GM12864 (cell line): Measurements from ENCODE around the gene HIGD1B.

Source experiments
- DNase-seq: peaks from one replicate; pipeline ENCODE4 v3.0.0-alpha.2; 2011; ENCODE audit warnings: low read depth
- H3K4me3 ChIP-seq: 2 replicates; pipeline ENCODE4 v1.5.1; 2011; ENCODE audit warnings: mild to moderate bottlenecking, low read depth, low read length, control low read depth
- CTCF ChIP-seq: IDR thresholded peaks from 2 replicates; pipeline ENCODE4 v1.5.1; 2011; ENCODE audit warnings: low read depth, mild to moderate bottlenecking, moderate library complexity, low read length, control low read depth, inconsistent platforms; ENCODE audit errors: missing control alignments

The HIGD1B gene

DNA sequence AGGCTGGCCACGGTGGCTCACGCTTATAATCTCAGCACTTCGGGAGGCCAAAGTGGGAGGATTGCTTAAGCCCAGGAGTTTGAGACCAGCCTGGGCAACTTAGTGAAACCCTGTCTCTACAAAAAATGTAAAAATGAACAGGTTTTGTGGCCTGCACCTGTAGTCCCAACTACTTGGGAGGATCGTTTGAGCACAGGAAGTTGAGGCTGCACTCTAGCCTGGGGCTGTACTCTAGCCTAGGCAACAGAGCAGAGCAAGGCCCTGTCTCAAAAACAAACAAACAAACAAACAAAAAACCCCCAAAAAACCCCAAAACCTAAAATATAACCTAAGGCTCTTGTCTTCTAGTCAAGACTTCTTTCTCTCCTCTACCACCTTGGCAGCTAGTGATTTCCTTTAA, 7.4 kb upstream of the HIGD1B start:
- no peak for TF ChIP-seq CTCF
- no peak overlapping the region for H3K4me3 ChIP-seq
- DNase-seq, result no peak

DNA sequence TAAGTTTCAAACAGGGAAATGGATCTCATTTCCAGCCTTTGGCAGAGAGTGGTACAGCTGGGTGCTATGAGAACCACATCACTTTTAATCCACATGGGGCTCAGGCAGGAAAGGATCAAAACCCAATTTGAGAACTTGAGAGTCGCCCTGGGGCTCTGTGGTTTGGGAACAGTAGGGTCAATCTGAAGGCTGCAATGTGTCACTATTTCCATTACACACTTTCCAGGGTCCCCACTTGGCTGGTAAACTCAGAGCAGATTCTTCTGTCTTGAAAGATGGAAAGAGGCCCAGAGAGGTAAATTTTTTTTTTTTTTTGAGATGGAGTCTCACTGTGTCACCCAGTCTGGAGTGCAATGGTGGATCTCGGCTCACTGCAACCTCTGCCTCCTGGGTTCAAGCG, 6.7 kb upstream of the HIGD1B start:
- no peak overlapping the region for H3K4me3 ChIP-seq
- no peak for DNase-seq

DNA sequence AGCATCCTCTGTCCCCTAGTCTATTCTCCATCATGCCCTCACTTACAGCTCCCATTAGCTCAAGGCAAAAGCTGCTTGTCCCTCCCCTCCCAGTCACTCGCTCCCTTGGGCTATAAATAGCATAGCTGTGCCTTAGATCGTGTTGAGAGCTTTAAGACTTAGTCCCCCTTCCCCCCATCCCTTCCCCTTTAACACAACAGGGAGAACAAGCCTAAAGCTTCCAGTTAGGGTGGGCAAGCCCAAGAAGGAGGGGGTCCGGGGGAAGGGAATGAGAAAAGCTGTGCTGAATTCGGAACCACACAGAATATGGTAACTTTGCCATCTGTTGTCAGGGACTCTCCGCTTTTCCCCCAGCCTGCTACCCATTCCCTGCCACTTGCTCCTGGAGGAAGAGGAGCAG, 4.9 kb upstream of the HIGD1B start:
- H3K4me3 ChIP-seq, result no peak overlapping the region
- TF ChIP-seq CTCF, result no peak
- DNase-seq, result no peak

More for the DNA sequence above, 6.7 kb upstream of the HIGD1B start:
- TF ChIP-seq CTCF, result no peak

- TF ChIP-seq CTCF, result no peak
- no peak overlapping the region for H3K4me3 ChIP-seq
- DNase-seq, result no peak
These were observed 3.3 kb upstream of the HIGD1B start for GRCh38 chr17:44844390-44844830.

- H3K4me3 ChIP-seq, result no peak overlapping the region
- DNase-seq, result no peak
- no peak for TF ChIP-seq CTCF
These were observed 1.5 kb upstream of the HIGD1B start for GRCh38 chr17:44846206-44846605.

DNA sequence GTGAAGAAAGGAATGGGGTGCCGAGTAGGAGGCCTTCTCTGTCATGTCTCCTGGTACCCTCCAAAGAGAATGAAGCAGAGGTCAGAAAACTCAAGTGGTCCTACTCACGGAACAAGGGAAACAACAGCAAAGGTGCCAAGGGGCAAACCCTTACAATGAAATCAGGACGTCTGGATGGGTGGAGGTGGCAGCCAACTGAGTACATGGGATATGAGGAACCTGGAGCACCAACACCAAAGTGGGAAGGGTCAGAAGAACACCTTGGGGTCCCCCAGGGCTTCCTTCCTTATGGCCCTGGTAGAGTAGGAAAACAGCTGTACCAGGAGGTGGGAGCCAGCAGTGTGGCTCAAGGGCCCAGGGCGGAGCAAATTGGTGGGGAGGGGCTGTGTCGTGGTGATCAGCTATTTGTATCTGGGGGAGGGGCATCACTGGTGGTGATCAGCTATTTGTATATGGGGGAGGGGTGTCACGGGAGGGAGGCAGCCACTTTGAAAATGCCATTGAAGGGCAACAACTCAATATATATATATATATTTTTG, 643 bp downstream of the HIGD1B start:
- DNase-seq, result no peak
- no peak overlapping the region for H3K4me3 ChIP-seq
- no peak for TF ChIP-seq CTCF

GRCh38 chr17:44848961-44849489, 1.3 kb downstream of the HIGD1B start:
- no peak for DNase-seq
- TF ChIP-seq CTCF, result no peak

More at GRCh38 chr17:44848961-44849489, 1.3 kb downstream of the HIGD1B start:
- H3K4me3 ChIP-seq, result no peak overlapping the region
